MM.1S (cell line): ENCODE measurements around the gene SCYL2.

Experiments used
- CTCF ChIP-seq: fragments of 300-600 bp; sonication (generic); IDR thresholded peaks from 2 replicates; pipeline ENCODE4 v1.5.1; 2016; ENCODE audit warnings: antibody characterized with exemption, low read length, mixed read lengths
- EZH2 ChIP-seq: fragments of 300-600 bp; sonication (generic); optimal IDR thresholded peaks from 2 replicates; pipeline ENCODE3; 2017; ENCODE audit warnings: low read depth, mild to moderate bottlenecking, antibody characterized with exemption, low read length, mixed read lengths
- EZH2phosphoT487 ChIP-seq: fragments of 300-600 bp; sonication (generic); IDR thresholded peaks from 2 replicates; pipeline ENCODE4 v1.6.1; 2018; ENCODE audit warnings: antibody characterized with exemption, low read length

GRCh38 chr12:100329800-100330199 is 62.8 kb downstream of the SCYL2 start:
- TF ChIP-seq CTCF: no peak
- no peak for TF ChIP-seq EZH2phosphoT487
- TF ChIP-seq EZH2: no peak
